GM23248 (cell line): ENCODE results near the gene LGI4.

Experiments
- EZH2 ChIP-seq: fragments of 200-600 bp; sonication (generic); IDR thresholded peaks from 2 replicates; pipeline ENCODE4 v1.6.1; 2018; ENCODE audit warnings: antibody characterized with exemption, mild to moderate bottlenecking; ENCODE audit not compliant: insufficient read depth, poor library complexity, severe bottlenecking
- EZH2phosphoT487 ChIP-seq: fragments of 200-600 bp; sonication (generic); IDR thresholded peaks from 2 replicates; pipeline ENCODE4 v1.6.1; 2018; ENCODE audit warnings: antibody characterized with exemption, moderate library complexity, mild to moderate bottlenecking, low read depth; ENCODE audit not compliant: insufficient read depth

- no peak for TF ChIP-seq EZH2phosphoT487
- no peak for TF ChIP-seq EZH2
These were observed 48.9 kb downstream of the LGI4 start for GRCh38 chr19:35085947-35086346.
